ENCODE measurements around the gene UBXN4. TPM values are rescaled to one million over a fixed set of nuclear protein-coding genes. Genes with fewer than 3 reads are reported as not detected.

UBXN4 gene
- total RNA-seq, 4 donors from 2014 or later: 60.2 to 102 (median 78.3) TPM

DNA sequence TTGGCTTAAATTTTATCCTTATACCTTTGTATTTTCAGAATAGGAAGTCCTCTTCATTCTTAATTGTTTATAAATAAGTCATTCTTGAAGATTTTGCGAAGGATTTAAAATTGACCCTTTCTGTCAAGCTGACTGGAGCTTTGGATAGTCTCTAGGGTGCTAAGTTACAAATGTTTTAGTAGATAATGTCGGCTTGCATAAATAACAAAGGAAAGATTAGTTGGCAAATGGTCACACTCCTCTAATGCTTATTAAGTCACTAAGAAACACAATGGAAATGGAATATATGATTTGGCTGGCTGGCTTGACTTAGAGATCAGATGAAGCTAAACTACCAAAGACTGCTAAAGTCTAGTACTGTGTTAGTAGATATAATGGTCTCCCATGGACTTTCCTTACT is 40.6 kb downstream of the UBXN4 start:
- Histone ChIP-seq H3K27ac (no peak overlapping the region), H3K36me3 (peaks cover 0 to 93% (median 0%) of the 10 kb centered on the region in 3 donors), H3K9me3 (no peaks in the 10 kb centered on the region), H3K4me1 (no peaks in the 10 kb centered on the region), H3K4me3 (no peak overlapping the region), H3K27me3 (no peaks in the 10 kb centered on the region)
- no peak for DNase-seq
- TF ChIP-seq, protein P1, sequence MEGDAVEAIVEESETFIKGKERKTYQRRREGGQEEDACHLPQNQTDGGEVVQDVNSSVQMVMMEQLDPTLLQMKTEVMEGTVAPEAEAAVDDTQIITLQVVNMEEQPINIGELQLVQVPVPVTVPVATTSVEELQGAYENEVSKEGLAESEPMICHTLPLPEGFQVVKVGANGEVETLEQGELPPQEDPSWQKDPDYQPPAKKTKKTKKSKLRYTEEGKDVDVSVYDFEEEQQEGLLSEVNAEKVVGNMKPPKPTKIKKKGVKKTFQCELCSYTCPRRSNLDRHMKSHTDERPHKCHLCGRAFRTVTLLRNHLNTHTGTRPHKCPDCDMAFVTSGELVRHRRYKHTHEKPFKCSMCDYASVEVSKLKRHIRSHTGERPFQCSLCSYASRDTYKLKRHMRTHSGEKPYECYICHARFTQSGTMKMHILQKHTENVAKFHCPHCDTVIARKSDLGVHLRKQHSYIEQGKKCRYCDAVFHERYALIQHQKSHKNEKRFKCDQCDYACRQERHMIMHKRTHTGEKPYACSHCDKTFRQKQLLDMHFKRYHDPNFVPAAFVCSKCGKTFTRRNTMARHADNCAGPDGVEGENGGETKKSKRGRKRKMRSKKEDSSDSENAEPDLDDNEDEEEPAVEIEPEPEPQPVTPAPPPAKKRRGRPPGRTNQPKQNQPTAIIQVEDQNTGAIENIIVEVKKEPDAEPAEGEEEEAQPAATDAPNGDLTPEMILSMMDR (IDR thresholded peaks at IDR 0.05): no peak
- TF ChIP-seq POLR2A (IDR thresholded peaks at IDR 0.05): no peak

GRCh38 chr2:135783439-135783838 is 41.8 kb downstream of the UBXN4 start:
- Histone ChIP-seq H3K36me3 (peaks cover 0 to 94% (median 0%) of the 10 kb centered on the region in 3 donors), H3K4me3 (no peak overlapping the region), H3K27ac (no peak overlapping the region), H3K4me1 (no peaks in the 10 kb centered on the region), H3K9me3 (no peaks in the 10 kb centered on the region), H3K27me3 (no peaks in the 10 kb centered on the region)
- DNase-seq: no peak
- TF ChIP-seq, protein P1 (IDR thresholded peaks at IDR 0.05): no peak
- TF ChIP-seq POLR2A (IDR thresholded peaks at IDR 0.05): no peak

DNA sequence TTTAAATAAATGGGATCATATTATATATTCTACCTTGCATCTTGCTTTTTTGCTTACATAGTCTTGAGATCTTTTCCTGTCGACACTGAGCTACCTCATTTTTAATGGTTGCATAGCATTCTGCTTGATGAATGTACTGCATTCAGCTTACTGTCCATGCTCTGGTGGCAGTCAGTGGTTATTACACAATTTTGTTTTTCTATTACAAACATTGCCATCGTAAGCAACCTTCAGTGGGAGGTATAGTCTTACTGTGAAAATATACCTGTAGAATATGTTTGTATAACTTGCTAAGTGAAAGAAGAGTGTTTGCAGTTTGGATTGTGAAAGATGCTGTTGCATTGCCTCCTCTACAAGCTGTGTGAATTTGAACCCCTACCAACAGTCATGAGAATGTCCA is 43.4 kb downstream of the UBXN4 start:
- H3K9me3 ChIP-seq: no peaks in the 10 kb centered on the region
- TF ChIP-seq, protein P1 (IDR thresholded peaks at IDR 0.05): peak in 4 of 6 experiments; percentile 4 to 24 (median 16)
- no peak for TF ChIP-seq POLR2A (IDR thresholded peaks at IDR 0.05)
- H3K4me3 ChIP-seq: no peak overlapping the region
- H3K27ac ChIP-seq: no peak overlapping the region
- no peaks in the 10 kb centered on the region for H3K27me3 ChIP-seq
- no peak for DNase-seq
- H3K36me3 ChIP-seq: peaks cover 0 to 83% (median 0%) of the 10 kb centered on the region in 3 donors
- no peaks in the 10 kb centered on the region for H3K4me1 ChIP-seq

DNA sequence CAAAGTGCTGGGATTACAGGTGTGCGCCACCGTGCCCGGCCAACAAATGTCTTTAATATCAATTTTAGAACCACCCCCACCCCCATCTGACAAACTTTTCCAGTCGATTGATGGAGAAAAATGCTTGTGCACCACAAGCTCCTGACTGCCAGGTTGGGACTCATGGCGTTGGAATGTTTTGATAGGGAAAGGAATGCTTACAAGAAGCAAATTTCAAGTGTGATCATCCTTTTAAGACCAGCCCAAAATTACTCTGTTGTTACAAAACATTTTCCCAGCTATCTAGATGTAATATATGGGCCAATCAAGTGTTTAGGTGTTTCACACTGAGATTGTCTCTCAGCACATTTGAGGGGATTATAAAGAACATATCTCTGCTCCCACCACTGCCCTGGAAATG is 45.2 kb downstream of the UBXN4 start:
- no peak overlapping the region for H3K4me3 ChIP-seq
- H3K9me3 ChIP-seq: no peaks in the 10 kb centered on the region
- no peak for DNase-seq
- no peak for TF ChIP-seq POLR2A (IDR thresholded peaks at IDR 0.05)
- TF ChIP-seq, protein P1 (IDR thresholded peaks at IDR 0.05): no peak
- H3K36me3 ChIP-seq: peaks cover 0 to 65% (median 0%) of the 10 kb centered on the region in 3 donors
- H3K4me1 ChIP-seq: no peaks in the 10 kb centered on the region
- H3K27me3 ChIP-seq: no peaks in the 10 kb centered on the region
- no peak overlapping the region for H3K27ac ChIP-seq

DNA sequence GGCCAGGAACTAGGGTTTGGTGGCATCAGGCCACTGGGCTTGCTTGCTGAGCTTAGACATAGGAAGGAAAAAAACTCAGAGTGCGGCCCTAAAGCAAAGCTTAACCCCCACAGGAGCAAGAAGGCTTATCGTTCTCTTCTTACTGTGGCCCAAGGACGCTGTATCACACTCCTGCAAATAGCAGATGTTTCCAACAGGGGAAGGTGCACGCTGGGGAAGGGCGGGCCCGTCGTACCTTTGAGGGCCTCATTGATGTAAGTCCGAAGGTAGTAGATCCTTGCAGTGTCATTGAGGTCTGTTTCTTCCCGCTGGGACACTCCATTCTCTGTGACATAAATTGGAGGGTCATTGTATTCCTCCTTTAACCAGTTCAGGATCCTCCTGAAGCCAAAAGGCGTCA is 48.8 kb downstream of the UBXN4 start:
- Histone ChIP-seq H3K27ac (no peak overlapping the region), H3K4me1 (no peaks in the 10 kb centered on the region), H3K36me3 (peaks cover 0 to 29% (median 0%) of the 10 kb centered on the region in 3 donors), H3K4me3 (no peak overlapping the region), H3K9me3 (no peaks in the 10 kb centered on the region), H3K27me3 (no peaks in the 10 kb centered on the region)
- TF ChIP-seq POLR2A (IDR thresholded peaks at IDR 0.05): no peak
- TF ChIP-seq, protein P1 (IDR thresholded peaks at IDR 0.05): no peak
- DNase-seq: no peak

All from Peyer's patch (tissue), 4 donors.